Stimulated activated CD8-positive, alpha-beta memory T cell treated with anti-CD3 and anti-CD28 coated beads, Interleukin-12 subunit alpha, Interleukin-12 subunit beta, amount 100 ng/mL, for 24 hours (primary cell): ENCODE data around the gene MOB3C.

ENCODE experiments used
- DNase-seq: peaks from one replicate; pipeline ENCODE4 v3.0.0-alpha.2; 2020; ENCODE audit errors: extremely low read depth

The MOB3C gene

DNA sequence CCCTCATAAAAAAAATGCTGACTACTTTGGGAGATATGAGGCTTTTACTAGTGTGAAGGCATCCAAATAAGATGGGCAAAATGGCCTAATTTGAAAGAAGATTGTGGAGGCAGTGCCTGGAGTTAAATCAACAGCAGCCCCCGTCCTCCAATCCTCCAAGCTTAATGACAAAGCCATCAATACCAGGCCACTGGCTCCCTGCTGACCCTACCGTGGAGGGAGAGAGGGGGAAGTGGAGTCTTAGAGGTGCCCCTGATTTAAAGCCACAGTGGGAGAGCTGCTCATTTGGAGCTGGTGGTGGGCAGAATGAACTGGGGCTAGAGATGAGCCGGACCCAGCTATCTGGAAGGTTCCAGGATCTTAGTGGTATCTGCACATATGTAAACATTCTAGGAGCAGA, 40.8 kb downstream of the MOB3C start:
- DNase-seq: no peak

DNA sequence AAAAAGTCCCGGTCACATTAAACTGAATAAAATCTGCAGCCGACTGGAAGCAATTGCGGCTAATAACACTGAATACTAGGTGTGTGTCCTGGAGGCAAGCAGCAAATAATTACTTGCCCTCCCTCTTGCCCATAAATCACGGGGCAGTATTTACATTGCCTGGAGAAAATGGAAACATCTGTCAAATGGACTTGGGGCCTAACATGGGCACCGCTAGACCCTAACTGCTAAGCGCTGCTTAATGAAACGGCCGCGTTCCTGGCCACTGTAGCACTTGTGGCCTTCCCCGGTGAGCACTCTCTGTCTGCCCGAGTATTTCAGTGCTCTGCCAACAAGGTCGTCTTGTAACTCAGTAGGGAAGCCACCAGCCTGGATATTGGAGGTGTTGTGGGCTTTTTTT, 41.3 kb downstream of the MOB3C start:
- no peak for DNase-seq

DNA sequence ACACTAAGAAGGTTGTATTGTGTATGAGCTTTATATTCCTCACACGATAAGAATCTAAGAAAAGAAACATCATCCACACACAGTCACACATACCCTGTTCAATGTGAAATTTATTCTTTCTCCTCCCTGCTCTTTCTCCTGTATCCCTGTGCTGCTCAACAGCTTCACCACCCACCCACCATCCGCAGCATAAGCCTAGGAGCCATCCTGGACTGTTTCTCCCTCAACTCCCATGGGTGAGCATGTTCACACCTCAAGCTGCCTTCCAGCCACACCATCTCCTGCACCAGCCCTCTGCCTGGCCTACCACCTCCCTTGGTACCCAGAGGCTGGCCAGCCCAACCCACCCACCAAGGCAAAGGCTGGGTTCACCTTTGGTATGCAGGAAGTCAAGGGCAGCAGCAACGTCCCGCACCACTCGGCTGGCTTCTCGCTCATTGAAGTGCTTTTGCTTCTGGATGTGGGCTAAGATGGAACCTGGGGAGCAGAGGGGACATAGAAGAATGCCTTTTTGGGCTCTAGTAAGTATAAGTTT, 44.9 kb downstream of the MOB3C start:
- DNase-seq: no peak

DNA sequence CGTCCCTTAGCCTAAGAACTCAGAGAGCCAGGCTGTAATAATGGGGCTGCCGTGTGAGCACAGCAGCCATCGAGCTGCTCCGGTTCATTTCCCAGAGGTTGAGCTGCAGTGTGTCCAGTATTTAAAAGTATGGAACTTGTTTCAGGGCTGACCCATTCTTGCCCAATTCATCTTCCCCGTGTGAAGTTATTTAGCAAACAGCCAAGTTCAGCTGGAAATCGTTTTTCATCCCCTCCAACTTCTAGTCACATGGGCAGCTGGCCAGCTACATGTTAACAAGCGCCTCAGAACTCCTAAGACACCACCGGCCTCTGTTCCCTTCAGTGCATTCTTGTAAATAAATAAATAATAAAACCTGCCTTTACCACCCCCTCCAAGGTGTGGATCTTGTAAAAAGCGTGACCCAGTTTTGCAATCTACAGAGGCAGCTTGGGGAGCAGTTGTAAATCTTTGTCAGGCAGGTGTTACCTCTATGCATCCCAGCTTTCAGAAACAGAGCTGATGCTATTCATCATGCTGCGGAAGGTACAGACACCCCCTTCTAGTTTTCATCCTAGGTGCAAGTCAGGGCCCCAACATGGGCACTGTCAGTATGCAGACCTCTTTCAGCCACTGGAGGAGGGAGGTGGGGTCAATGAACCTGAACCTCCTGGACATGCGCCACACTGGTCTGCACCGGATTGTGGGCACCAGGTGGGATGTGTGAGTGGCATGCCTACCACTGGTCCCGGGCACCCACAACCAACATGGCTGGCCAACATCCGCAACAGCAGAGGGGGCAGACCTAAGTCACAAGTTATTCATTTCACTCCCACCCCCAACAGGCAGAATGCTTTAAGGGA, 46.5 kb downstream of the MOB3C start:
- no peak for DNase-seq

DNA sequence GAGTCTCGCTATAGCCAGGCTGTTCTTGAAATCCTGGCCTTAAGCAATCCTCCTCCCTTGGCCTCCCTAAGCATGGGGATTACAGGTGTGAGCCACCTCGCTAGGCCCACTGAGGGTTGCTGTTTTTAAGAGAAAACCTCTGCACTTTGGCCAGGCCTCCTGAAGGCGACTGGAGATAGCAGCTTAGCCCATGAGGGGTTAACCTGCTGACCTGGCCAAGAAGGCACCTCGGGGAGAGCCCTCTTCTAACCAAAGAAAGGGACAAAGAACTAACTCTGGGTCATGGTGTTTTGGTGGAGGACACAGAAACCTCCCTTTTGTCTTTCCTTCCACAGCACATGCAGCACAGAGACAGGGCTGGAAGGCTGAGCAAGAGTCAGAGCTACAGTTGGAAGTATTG, 47.5 kb downstream of the MOB3C start:
- no peak for DNase-seq

DNA sequence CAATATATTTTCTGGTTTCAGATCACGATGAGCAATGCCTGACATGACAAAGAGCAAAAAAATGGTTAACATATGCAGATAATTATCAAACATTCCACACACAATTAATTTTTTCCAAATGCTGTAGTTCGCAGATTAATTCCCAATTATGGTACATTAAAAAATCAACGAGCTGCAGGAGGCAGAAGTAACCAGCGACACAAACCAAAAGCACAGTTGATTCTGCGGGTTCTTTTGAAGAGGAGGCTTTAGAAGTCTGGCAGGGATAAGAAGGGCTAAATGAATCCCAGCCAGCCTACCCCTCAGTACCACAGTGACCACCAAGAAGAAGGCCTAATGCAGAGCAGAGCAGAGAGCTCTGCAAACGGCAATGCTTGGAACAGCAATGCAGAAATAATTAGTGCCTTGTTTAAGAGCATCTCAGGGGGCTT, 48.1 kb downstream of the MOB3C start:
- no peak for DNase-seq

DNA sequence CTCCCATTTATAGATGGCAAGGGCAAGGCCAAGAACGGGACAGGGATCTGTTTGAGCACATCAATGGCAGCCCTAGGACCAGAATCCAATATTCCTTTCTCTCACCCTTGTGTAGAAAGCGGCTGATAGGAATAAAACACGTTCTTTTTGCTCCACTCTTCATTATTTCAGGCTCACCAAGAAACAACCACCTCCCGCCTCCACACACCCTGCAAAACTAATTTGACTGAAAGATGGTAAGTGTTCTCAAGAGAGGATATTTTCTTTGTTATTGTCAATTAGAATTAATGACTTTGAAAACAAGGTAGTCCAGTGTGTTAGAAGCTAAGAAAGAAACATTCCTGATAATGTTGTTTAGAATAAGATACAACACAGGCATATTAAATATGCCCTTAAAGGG, 53.3 kb downstream of the MOB3C start:
- DNase-seq: no peak

DNA sequence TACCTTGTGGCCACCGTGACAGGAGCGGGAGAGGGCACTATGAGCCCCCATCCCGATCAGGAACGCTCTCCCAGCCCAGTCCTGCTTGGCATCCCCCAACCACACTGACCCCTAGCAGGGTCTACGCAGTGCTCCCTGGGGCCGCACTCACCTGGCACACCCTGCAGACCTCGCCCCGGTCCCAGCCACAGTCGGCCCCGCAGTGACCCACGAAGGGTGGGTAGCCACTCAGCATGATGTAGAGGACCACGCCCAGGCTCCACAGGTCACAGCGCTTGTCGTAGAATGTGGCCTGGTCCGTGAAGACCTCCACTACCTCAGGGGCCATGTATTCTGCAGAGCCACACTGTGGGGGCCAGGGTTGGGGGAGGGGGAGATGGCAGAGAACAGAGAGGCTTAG, 54.1 kb downstream of the MOB3C start:
- DNase-seq: no peak

DNA sequence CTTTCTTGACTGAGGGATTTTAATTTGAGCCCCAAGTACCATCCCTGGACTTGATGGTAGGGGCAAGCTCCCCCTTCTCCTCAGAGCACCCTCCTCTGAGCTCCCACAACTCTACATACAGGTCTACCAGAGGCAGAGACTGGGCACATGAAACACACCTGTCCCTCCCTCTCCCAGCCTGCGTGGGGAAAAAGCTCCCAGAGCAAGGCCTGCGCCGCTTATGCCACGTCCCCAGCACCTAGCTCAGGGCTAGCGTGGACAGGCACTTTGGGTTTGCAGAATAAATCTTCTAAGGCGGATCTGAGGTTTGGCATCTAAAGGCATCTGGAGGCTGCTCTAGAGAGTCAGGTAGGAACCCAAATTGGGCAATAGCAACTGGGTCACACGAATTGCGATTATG, 57.6 kb downstream of the MOB3C start:
- no peak for DNase-seq

DNA sequence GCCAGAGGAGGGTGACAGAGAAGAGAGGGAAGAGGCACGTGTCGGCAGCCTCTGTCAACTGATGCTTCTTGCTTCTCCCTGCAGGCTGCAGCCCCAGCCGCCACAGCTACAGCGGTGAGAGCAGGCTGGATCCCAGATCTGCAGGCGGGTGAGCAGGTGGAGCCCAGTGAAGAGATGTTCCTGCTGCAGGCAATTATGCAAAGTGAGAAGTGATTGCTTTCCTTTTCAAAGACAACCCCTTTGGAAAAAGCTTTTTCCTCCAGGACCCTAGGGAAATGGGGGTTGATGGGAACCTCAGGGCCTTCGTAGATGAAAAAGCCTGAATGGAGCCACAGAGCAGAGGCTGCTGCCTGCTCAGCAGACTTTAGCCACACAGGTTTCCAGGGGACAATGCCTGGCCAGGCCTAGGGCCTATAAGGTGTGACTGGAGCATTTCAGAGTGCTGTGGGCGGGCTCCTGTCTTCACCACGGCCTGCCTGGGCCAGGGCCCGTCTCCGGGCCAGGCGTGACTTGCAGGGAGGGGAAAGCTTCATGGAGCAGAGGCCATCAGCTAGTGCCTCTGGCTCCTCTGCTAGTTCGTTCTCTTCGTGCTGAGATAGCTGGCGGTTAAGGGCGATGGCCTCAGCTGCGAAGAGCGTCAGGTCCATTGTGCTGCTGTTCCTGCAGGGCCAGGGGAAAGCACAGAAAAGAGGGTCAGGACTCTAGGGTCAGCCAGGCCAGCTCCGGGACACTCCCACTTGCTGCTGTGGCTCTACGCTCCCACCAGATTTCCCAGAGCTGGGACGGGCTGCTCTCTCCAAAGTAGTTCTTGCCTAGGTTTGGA, 58.3 kb downstream of the MOB3C start:
- DNase-seq: no peak
